Measurements from ENCODE around the gene PCDH15.

- TF ChIP-seq EZH2 (IDR thresholded peaks at IDR 0.05; ENCODE audit: insufficient read depth, poor library complexity, severe bottlenecking) (no peak), EZH2phosphoT487 (IDR thresholded peaks at IDR 0.05; ENCODE audit: insufficient read depth, low read depth) (no peak)
These were observed 346.8 kb downstream of the PCDH15 start for GRCh38 chr10:54454271-54454670.
